Thyroid gland (tissue), 4 donors: ENCODE data around the gene SEMA4D. TPM values are rescaled to one million over a fixed set of nuclear protein-coding genes. Genes with fewer than 3 reads are reported as not detected.

Experiments
- DNase-seq, 2 donors: peaks; one replicate each; pipeline ENCODE4 v3.0.0-alpha.2; 2019
- H3K27ac ChIP-seq, 3 donors: fragments of 200-600 bp; sonication (generic); 1 replicate in 2 of 3; 2 replicates in 1 of 3; pipeline ENCODE4 v1.5.1; 2016 to 2019; ENCODE audit warnings: mild to moderate bottlenecking in 1 of 3, moderate library complexity in 1 of 3
- H3K27me3 ChIP-seq: fragments of 200-600 bp; sonication (generic); one replicate; pipeline ENCODE4 v1.5.1; 2019
- H3K36me3 ChIP-seq, 2 donors: fragments of 200-600 bp; sonication (generic); one replicate each; pipeline ENCODE4 v1.5.1; 2016 to 2019
- H3K4me1 ChIP-seq, 2 donors: fragments of 200-600 bp; sonication (generic); one replicate each; pipeline ENCODE4 v1.5.1; 2017 to 2019
- H3K4me3 ChIP-seq, 3 donors: fragments of 200-600 bp; sonication (generic); replicated peaks in 1 of 3; 1 replicate in 2 of 3; 2 replicates in 1 of 3; pipeline ENCODE4 v1.5.1; 2016; ENCODE audit warnings: mild to moderate bottlenecking in 1 of 3
- H3K9me3 ChIP-seq: fragments of 200-600 bp; sonication (generic); one replicate; pipeline ENCODE4 v1.5.1; 2017
- CTCF ChIP-seq, 6 experiments: fragments of 200-600 bp in 3 of 6; fragments of 450-650 bp in 3 of 6; sonication (generic) in 3 of 6; IDR thresholded peaks; one replicate each; pipeline ENCODE4 v1.5.1; 2016 to 2019; ENCODE audit warnings: antibody characterized with exemption in 6 of 6, mild to moderate bottlenecking in 2 of 6, inconsistent platforms in 1 of 6, moderate library complexity in 1 of 6
- POLR2A ChIP-seq, 2 donors: fragments of 450-650 bp; IDR thresholded peaks; one replicate each; pipeline ENCODE4 v1.6.1; 2017; ENCODE audit warnings: antibody characterized with exemption in 2 of 2, mild to moderate bottlenecking in 2 of 2, moderate library complexity in 1 of 2
- WGBS, 2 donors: methylation state at CpG; one replicate each; pipeline ENCODE4 v1.1.5; 2017; 5-methylcytosine and 5-hydroxymethylcytosine counted together
- intact Hi-C: fragments of 100-400 bp; cut with DNase I; formaldehyde crosslinking; loops from one replicate; pipeline ENCODE4 v1.15.1; 2023
- total RNA-seq, 4 donors: library from RNA; depleted of rRNA; stranded (reverse); fragments of >200 nt; gene quantifications; one replicate each; pipeline ENCODE4 v1.2.3, GENCODE V29; 2016

SEMA4D gene
- total RNA-seq, 4 donors from 2014 or later, result 19.9 to 29.6 (median 28.9) TPM

GRCh38 chr9:89493671-89494070 is 4.2 kb downstream of the SEMA4D start:
- DNase-seq, result no peak
- no peak overlapping the region for H3K27ac ChIP-seq
- WGBS, 2 donors, result 80 to 88% methylated on average over 2 of the region's 2 CpGs
- H3K4me3 ChIP-seq, result no peak overlapping the region
- TF ChIP-seq CTCF (IDR thresholded peaks at IDR 0.05), result no peak
- TF ChIP-seq POLR2A (IDR thresholded peaks at IDR 0.05), result no peak
- H3K9me3 ChIP-seq, result no peaks in the 10 kb centered on the region
- intact Hi-C loops, result no loop called here
- no peaks in the 10 kb centered on the region for H3K36me3 ChIP-seq
- H3K27me3 ChIP-seq, result no peaks in the 10 kb centered on the region
- H3K4me1 ChIP-seq, result peaks cover 12 to 29% of the 10 kb centered on the region in 2 donors

- intact Hi-C loops, result no loop called here
Observed at GRCh38 chr9:89493181-89493580, 4.7 kb downstream of the SEMA4D start.

GRCh38 chr9:89492586-89492985 is 5.3 kb downstream of the SEMA4D start:
- H3K36me3 ChIP-seq, result no peaks in the 10 kb centered on the region
- no peak for TF ChIP-seq POLR2A (IDR thresholded peaks at IDR 0.05)
- TF ChIP-seq CTCF (IDR thresholded peaks at IDR 0.05), result no peak
- no peaks in the 10 kb centered on the region for H3K9me3 ChIP-seq
- H3K4me3 ChIP-seq, result no peak overlapping the region
- intact Hi-C loops, result no loop called here
- H3K27ac ChIP-seq, result no peak overlapping the region
- H3K4me1 ChIP-seq, result peaks cover 6 to 28% of the 10 kb centered on the region in 2 donors
- no peak for DNase-seq
- WGBS, 2 donors, result 92 to 95% methylated on average over 9 of the region's 9 CpGs
- H3K27me3 ChIP-seq, result no peaks in the 10 kb centered on the region

More at GRCh38 chr9:89493181-89493580, 4.7 kb downstream of the SEMA4D start:
- peaks cover 7 to 24% of the 10 kb centered on the region in 2 donors for H3K4me1 ChIP-seq
- H3K4me3 ChIP-seq, result no peak overlapping the region
- no peaks in the 10 kb centered on the region for H3K9me3 ChIP-seq
- no peak overlapping the region for H3K27ac ChIP-seq
- no peak for DNase-seq
- H3K27me3 ChIP-seq, result no peaks in the 10 kb centered on the region
- TF ChIP-seq POLR2A (IDR thresholded peaks at IDR 0.05) (no peak), CTCF (IDR thresholded peaks at IDR 0.05) (no peak)
- H3K36me3 ChIP-seq, result no peaks in the 10 kb centered on the region
- 41 to 69% methylated on average over 6 of the region's 6 CpGs for WGBS, 2 donors

GRCh38 chr9:89491694-89492093 is 6.2 kb downstream of the SEMA4D start:
- Histone ChIP-seq H3K4me1 (peaks cover 2 to 25% of the 10 kb centered on the region in 2 donors), H3K9me3 (no peaks in the 10 kb centered on the region), H3K27ac (no peak overlapping the region), H3K27me3 (no peaks in the 10 kb centered on the region), H3K36me3 (no peaks in the 10 kb centered on the region), H3K4me3 (no peak overlapping the region)
- DNase-seq, result no peak
- 88 to 91% methylated on average over 9 of the region's 9 CpGs for WGBS, 2 donors
- intact Hi-C loops, result no loop called here
- TF ChIP-seq POLR2A (IDR thresholded peaks at IDR 0.05) (no peak), CTCF (IDR thresholded peaks at IDR 0.05) (no peak)

GRCh38 chr9:89489548-89490530 is 8.1 kb downstream of the SEMA4D start:
- H3K4me1 ChIP-seq, result peaks cover 4 to 17% of the 10 kb centered on the region in 2 donors
- DNase-seq, result no peak
- 82 to 87% methylated on average over 13 of the region's 13 CpGs for WGBS, 2 donors
- intact Hi-C loops, result no loop called here
- no peaks in the 10 kb centered on the region for H3K9me3 ChIP-seq
- no peak overlapping the region for H3K27ac ChIP-seq
- H3K4me3 ChIP-seq, result no peak overlapping the region
- TF ChIP-seq POLR2A (IDR thresholded peaks at IDR 0.05) (no peak), CTCF (IDR thresholded peaks at IDR 0.05) (no peak)
- no peaks in the 10 kb centered on the region for H3K27me3 ChIP-seq
- H3K36me3 ChIP-seq, result no peaks in the 10 kb centered on the region
